ENCODE results near the gene AKT3.

Gene AKT3

DNA sequence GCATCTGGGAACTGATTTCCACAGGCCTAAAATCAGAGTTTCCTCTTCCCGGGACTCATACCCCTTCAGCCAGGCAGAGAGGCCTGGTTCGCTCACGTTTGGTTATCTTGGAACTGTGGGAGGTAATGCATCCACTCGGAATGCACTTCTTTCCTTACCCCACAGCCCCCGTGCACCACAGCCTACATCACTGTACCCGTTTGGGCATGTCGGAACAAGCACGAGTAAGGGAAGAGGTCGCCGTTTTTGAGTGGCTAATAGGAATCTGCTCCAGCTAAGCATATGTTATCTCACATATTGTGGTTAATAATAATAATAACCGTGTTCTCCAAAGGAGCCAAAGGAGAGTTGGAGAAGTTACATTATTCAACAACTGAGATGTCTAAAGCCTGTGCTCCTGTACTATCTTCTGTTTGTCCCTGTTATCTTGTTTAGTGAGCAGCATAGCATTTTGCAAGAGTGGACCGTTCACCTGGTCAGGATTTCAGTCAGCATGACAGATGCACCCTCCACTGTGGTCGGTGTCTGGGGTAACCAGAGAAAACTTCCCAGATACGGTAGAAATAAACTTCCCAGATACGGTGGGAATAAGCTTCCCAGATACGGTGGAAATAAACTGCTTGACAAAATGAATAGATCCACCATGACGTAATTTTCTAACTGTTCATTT, 395.6 kb downstream of the AKT3 start:
- no peak for DNase-seq

DNA sequence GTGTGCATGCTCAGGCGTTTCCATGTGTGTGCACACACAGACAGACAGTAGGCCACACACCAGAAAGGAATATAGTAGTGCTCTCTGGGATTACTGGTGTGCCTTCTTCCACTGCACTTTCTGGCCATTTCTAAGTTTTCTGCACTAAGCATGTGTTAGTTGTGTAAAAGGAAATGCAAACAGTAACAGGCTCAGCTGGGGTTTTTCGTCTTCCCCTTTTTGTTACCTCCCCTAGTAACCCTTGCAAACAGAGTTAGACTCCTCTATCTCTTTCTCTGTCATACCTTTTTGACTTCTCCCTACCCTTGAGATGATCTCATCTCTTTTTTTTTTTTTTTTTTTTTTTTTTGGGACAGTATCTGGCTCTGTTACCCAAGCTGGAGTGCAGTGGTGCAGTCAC, 398.0 kb downstream of the AKT3 start:
- no peak for DNase-seq

DNA sequence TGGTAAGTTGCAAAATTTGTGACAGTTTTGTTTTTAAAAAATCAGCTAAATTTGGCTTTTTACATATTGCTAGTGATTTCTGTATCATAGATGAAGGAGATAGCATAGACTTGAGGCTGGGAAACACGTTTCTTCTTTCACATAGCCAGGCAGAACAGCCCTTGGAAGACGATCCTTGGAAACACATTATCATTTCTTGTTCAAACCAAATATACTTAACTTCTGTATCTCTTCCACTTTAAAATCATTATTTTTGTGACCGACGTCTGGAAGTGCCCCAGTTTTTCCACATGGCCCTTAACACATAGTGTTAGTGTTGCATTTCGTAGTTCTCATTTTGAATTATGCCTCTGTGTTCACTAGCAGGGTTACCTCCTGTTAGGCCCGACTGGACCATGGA, 400.7 kb downstream of the AKT3 start:
- no peak for DNase-seq

DNA sequence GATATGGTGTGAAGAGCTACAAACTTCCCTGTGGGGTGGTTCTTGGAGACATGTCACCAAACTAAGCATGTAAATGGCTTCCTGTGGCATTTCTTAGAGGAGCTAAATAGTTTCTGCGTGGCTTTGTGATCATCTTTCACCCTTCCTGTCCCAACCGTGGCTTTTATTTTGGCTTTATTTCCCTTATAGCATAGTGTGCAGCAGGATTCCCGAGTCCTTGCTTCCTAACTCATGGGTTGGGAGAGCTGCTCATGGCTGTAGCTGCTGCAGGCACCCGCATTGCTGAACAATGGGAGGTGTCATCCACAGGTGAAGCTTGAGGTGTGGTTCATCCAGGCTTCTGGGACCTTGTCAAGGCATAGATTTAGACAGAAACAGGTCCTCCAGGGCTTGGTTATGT, 402.2 kb downstream of the AKT3 start:
- no peak for DNase-seq

DNA sequence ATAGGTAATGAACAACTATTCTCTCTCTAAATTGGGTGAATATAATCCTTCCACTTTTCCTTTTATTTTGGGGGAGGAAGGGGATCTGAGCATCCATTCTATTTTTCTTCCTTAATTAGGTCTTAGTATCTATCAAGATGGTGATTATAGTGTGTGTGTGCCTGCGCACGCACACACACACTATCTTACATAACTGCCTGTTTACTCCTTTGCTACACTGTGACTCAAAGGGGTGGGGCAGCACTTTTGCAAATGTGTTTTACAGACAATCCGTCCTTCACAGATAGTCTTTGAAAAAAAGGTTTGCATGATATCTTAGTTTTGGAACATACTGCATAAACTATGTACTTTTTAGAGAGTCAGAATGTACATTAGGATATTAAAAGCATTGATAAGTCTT, 402.7 kb downstream of the AKT3 start:
- DNase-seq = no peak

DNA sequence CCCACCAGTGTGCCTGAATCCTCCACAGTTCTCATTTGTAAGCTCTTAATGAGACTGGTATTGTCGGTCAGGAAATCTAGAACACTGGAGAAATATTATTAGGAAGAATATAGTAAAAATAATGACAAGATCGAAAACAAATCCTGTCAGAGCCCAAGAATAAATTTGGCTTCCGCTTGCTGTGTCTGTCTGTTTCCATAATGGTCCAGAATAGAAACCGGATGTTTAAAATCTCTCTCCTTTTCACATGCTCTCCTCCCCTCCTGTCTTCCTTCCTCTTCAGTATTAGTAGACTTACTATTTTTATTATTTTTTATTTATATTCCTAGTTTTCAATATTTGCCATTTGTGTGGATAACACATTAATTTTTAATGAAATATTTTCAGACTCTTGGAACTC, 406.5 kb downstream of the AKT3 start:
- no peak for DNase-seq

DNA sequence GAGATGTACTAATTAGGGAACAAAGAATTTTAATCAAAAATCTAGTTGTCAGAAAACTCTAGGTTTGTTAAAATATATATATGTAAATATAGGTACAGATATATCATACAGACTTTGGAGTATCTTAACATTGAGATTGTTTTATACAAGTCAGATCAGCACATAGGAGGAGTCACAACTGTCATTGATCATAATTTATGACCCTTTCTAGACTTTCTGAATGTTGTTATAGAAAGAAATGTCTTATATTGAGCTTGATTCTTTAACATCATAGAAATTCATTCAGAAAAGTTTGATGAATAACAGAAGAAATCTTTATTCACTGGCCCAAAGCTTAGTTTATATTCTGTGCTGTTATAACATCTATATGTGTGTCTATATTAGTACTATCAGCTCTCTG, 408.4 kb downstream of the AKT3 start:
- DNase-seq = no peak

DNA sequence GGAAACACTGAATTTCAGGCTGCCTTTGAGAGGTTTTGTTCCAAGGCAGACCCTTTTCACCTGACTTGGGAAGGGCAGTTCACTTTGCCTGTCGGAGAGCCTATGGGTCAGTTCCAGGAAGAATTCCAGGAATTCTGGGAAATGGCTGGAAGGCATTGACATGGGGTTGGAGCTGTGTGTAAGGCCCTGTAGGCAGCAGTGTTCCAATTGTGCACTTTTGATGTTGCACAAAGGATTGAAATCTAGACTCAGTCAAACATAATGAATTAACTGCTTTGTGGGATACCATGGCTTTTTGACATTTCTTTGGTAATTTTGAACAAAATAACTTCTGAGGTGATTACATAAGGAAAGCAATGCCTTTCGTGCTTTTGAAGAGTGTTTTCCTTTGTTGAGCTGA, 409.6 kb downstream of the AKT3 start:
- DNase-seq = no peak

DNA sequence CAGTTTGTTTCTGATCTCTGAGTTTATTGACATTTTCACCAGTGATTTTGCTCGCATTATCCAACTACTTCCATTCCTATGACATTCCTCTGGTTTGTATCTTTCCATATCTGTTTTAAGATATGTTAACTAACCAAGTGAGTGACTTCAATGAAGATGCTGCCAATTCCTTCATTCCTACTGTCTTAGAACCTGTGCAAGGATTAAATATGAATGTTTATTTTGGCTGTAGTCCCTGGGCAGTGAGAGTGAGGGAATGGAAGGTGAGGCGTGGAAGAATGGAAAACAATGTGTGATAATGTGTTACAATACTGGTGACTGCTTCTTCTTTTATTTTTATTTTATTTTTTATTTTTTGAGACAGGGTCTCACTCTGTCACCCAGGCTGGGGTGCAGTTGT, 411.2 kb downstream of the AKT3 start:
- no peak for DNase-seq
